ENCODE measurements around the gene TBC1D22A. TPM values are rescaled to one million over a fixed set of nuclear protein-coding genes. Genes with fewer than 3 reads are reported as not detected.

The TBC1D22A gene
- total and polyA plus RNA-seq, 2 donors (not counting 3 experiments of a cell fraction or from before 2014, with no cell fraction given): 26.1 to 32.4 TPM

DNA sequence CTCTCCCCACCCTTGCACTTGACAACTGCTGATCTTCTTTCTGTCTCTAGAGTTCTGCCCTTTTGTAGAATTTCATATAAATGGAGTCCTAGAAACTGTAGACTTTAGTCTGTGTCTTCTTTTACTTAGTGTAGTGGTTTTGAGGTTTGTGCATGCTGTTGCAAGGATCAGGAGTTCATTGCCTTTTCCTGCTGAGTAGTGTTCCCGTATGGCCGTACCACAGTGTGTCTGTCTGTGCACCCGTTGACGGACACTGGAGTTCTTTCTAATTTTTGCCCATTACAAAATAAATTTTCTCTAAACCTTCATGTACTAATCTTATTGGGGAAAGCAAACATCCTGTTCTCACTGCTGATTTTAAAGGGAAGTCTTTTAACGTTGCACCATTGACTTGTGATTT is 138.1 kb downstream of the TBC1D22A start:
- intact Hi-C loops (cut with micrococcal nuclease) (no loop called here), dilution Hi-C loops (cut with MboI; ENCODE audit: extremely low pct_ligation_motif_present, low sequenced_read_pairs) (no loop called here)
- Histone ChIP-seq H3K79me2 (ENCODE audit: control insufficient read depth, insufficient read depth, low read length) (no peaks in the 10 kb centered on the region), H3K27me3 (ENCODE audit: control insufficient read depth in 2 of 2, insufficient read depth in 2 of 2, low read length in 2 of 2) (no peaks in the 10 kb centered on the region), H2AFZ (ENCODE audit: low read depth, low read length) (no peak overlapping the region), H4K20me1 (replicated peaks; ENCODE audit: control insufficient read depth, extremely low read depth, insufficient read depth, low read length) (no peaks in the 10 kb centered on the region), H3K4me3 (replicated peaks in 1 of 3; ENCODE audit: insufficient read depth in 1 of 3, low read depth in 1 of 3, low read length in 3 of 3) (no peak overlapping the region), H3K4me1 (ENCODE audit: control insufficient read depth, extremely low read depth, insufficient read depth, low read length) (no peaks in the 10 kb centered on the region), H3K9ac (replicated peaks; ENCODE audit: extremely low read depth, insufficient read depth, low read length) (no peak overlapping the region), H3K36me3 (ENCODE audit: control insufficient read depth in 2 of 2, extremely low read depth in 1 of 2, insufficient read depth in 2 of 2, low read length in 2 of 2) (no peaks in the 10 kb centered on the region), H3K9me1 (replicated peaks; ENCODE audit: control insufficient read depth, extremely low read depth, insufficient read depth, low read length) (no peaks in the 10 kb centered on the region), H3K27ac (ENCODE audit: insufficient read depth, low read depth, low read length) (no peak overlapping the region), H3K4me2 (ENCODE audit: insufficient read depth, low read length) (no peak overlapping the region), H3K9me3 (replicated peaks; ENCODE audit: control insufficient read depth, insufficient read depth, low read length) (no peaks in the 10 kb centered on the region)
- FAIRE-seq (no peak), DNase-seq (ENCODE audit: low read depth, low spot score) (no peak)
- ChIA-PET CTCF (no interaction called here), POLR2A (no interaction called here)
- BruUV-seq (replicated peaks): no TSS peak
- no peak for TF ChIP-seq FOS (IDR thresholded peaks at IDR 0.05; ENCODE audit: borderline replicate concordance, insufficient read depth, low read length)
- TF ChIP-seq POLR2A (IDR thresholded peaks at IDR 0.05; ENCODE audit: low read depth, low read length): no peak
- TF ChIP-seq MYC (IDR thresholded peaks at IDR 0.05; ENCODE audit: low read depth, low read length): no peak
- TF ChIP-seq, protein P1, sequence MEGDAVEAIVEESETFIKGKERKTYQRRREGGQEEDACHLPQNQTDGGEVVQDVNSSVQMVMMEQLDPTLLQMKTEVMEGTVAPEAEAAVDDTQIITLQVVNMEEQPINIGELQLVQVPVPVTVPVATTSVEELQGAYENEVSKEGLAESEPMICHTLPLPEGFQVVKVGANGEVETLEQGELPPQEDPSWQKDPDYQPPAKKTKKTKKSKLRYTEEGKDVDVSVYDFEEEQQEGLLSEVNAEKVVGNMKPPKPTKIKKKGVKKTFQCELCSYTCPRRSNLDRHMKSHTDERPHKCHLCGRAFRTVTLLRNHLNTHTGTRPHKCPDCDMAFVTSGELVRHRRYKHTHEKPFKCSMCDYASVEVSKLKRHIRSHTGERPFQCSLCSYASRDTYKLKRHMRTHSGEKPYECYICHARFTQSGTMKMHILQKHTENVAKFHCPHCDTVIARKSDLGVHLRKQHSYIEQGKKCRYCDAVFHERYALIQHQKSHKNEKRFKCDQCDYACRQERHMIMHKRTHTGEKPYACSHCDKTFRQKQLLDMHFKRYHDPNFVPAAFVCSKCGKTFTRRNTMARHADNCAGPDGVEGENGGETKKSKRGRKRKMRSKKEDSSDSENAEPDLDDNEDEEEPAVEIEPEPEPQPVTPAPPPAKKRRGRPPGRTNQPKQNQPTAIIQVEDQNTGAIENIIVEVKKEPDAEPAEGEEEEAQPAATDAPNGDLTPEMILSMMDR (IDR thresholded peaks at IDR 0.05; ENCODE audit: extremely low read depth in 1 of 2, insufficient read depth in 1 of 2, low read depth in 1 of 2, low read length in 2 of 2): no peak
- TF ChIP-seq, protein P2, sequence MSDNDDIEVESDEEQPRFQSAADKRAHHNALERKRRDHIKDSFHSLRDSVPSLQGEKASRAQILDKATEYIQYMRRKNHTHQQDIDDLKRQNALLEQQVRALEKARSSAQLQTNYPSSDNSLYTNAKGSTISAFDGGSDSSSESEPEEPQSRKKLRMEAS (IDR thresholded peaks at IDR 0.05; ENCODE audit: insufficient read depth, insufficient read length): no peak
- no peak for TF ChIP-seq POLR2AphosphoS5 (IDR thresholded peaks at IDR 0.05; ENCODE audit: insufficient read depth, low read depth, low read length)
- no peak for TF ChIP-seq EZH2 (IDR thresholded peaks at IDR 0.05; ENCODE audit: borderline replicate concordance, low read depth, low read length, severe bottlenecking)
- TF ChIP-seq GATA2 (IDR thresholded peaks at IDR 0.05; ENCODE audit: insufficient read depth, insufficient read length, low read depth, low read length): no peak
- no peak for TF ChIP-seq JUN (IDR thresholded peaks at IDR 0.05; ENCODE audit: borderline replicate concordance, insufficient read depth, insufficient read length, low read depth)
